ENCODE results near the gene MSI2. TPM values are rescaled to one million over a fixed set of nuclear protein-coding genes. Genes with fewer than 3 reads are reported as not detected.

MSI2 gene
- polyA plus RNA-seq, 1 experiment = 9.2 TPM

DNA sequence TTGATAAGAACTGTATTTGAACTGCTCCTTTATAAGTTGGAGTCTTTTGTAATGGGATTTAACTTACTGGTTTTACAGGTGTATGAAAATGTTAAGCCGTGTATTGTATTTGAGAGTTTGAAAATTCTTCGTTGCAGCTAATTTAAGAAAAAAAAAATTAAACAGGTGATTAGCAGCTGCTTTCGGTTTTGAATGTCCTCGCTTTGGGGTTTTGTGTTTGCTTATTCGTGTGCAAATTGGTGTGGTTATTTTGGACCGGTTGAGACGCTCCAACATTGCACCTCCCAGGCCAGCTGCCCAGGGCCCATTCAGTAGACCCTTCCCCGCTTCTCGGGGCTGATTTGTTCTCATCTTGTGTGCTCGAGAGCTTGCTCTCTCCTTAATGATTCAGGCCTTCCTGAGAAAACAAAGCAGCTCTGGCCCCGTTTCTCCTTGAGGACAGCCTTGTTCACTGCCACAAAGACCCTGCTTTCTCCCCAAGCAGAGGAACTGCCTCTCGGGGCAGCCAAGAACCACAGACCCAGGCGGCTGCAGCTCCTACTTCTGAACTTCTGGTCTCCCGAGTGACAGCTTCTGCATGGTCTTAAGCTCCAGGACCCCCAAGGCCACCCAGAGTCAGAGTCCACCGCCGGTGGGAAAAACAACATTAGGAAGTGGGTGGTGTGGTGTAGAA, 100.5 kb downstream of the MSI2 start:
- ChIA-PET POLR2A (no interaction called here), CTCF (no interaction called here)
- Histone ChIP-seq H3K4me3 (ENCODE audit: low read depth, low read length) (no peak overlapping the region), H3K36me3 (ENCODE audit: control insufficient read depth, insufficient read depth, low read length) (no peaks in the 10 kb centered on the region), H3K27me3 (ENCODE audit: control insufficient read depth, insufficient read depth, low read length) (no peaks in the 10 kb centered on the region)
- no peak for DNase-seq (ENCODE audit: low read depth)
- TF ChIP-seq, protein P1, sequence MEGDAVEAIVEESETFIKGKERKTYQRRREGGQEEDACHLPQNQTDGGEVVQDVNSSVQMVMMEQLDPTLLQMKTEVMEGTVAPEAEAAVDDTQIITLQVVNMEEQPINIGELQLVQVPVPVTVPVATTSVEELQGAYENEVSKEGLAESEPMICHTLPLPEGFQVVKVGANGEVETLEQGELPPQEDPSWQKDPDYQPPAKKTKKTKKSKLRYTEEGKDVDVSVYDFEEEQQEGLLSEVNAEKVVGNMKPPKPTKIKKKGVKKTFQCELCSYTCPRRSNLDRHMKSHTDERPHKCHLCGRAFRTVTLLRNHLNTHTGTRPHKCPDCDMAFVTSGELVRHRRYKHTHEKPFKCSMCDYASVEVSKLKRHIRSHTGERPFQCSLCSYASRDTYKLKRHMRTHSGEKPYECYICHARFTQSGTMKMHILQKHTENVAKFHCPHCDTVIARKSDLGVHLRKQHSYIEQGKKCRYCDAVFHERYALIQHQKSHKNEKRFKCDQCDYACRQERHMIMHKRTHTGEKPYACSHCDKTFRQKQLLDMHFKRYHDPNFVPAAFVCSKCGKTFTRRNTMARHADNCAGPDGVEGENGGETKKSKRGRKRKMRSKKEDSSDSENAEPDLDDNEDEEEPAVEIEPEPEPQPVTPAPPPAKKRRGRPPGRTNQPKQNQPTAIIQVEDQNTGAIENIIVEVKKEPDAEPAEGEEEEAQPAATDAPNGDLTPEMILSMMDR (IDR thresholded peaks at IDR 0.05; ENCODE audit: insufficient read depth, low read depth, low read length) = no peak

DNA sequence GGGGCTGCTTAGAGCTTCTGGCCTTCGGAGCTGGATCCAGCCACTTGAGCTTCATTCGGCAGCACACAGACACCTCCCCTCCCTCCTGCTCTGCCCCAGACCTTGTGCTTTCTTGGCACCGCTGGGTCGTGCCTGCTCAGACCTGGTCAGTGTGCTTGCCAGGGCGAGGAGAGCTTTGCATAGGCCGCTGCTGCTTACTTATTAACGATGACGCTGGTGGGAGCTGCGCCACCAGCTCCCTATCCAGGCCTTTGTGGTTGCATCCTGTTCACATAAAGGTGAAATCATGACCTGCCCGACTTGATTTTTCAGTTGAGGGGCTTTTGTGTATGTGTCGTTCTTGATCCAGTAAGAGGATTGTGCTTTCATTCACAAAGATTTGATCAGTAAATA, 101.1 kb downstream of the MSI2 start:
- POLR2A ChIA-PET = no interaction called here
- TF ChIP-seq, protein P1 (IDR thresholded peaks at IDR 0.05; ENCODE audit: insufficient read depth, low read depth, low read length) = no peak
- CTCF ChIA-PET = interaction anchor here (0.6 kb wide), 1 partner anchor 199 kb away, joined by 3 read pairs; no protein-coding TSS in a partner anchor
- Histone ChIP-seq H3K4me3 (ENCODE audit: low read depth, low read length) (no peak overlapping the region), H3K27me3 (ENCODE audit: control insufficient read depth, insufficient read depth, low read length) (no peaks in the 10 kb centered on the region), H3K36me3 (ENCODE audit: control insufficient read depth, insufficient read depth, low read length) (no peaks in the 10 kb centered on the region)
- no peak for DNase-seq (ENCODE audit: low read depth)

DNA sequence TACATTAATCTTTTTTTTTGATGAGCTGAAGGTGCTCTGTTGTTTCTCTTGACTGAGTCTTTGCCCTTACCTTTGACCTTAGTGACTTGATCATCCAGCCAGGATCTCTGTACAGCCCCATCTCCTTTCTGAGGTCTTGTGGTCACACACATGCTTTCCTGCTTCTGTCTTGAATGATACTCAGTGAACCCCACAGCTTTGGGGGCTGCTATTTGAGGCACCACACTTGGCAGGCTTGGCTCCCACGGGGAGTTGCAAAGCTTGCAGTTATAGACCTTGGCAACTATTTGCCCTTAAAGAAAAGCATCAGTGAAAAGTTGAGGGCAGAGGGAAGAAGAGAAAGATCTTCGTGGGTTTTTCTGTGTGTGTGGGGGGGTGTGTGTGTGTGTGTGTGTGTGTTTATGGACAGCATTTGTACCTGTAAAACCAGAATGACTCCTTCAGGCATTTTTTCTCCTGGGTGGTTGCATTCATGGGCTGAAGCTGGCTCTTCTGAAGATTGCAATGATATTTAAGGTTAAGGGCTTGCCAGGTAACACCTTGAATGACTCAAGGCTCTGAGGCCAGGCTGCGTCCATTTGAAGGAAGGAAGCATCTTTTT, 101.6 kb downstream of the MSI2 start:
- H3K27me3 ChIP-seq (ENCODE audit: control insufficient read depth, insufficient read depth, low read length) = no peaks in the 10 kb centered on the region
- POLR2A ChIA-PET = no interaction called here
- CTCF ChIA-PET = interaction anchor here (0.6 kb wide), 1 partner anchor 199 kb away, joined by 3 read pairs; no protein-coding TSS in a partner anchor
- H3K4me3 ChIP-seq (ENCODE audit: low read depth, low read length) = no peak overlapping the region
- H3K36me3 ChIP-seq (ENCODE audit: control insufficient read depth, insufficient read depth, low read length) = no peaks in the 10 kb centered on the region
- TF ChIP-seq, protein P1 (IDR thresholded peaks at IDR 0.05; ENCODE audit: insufficient read depth, low read depth, low read length) = no peak
- DNase-seq (ENCODE audit: low read depth) = no peak

DNA sequence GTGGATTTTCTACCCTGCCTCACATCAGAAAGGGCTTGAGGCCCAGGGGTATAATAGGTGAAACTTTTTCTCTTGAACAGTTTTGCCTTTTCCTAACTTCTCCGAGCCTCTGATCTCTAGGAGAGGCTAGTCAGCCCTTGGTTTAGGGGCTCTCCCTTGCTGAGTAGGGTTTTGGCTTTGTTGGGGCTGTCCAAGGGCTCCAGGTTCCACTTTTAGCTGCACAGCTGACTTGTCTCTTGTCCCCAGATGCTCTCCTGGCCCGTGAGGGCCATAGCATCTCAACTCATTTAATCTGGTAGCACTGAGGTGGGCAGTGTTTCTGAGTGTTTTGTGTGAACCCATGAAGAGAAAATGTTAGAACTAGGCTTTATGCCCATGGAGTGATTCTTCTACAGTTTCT, 103.9 kb downstream of the MSI2 start:
- no peaks in the 10 kb centered on the region for H3K27me3 ChIP-seq (ENCODE audit: control insufficient read depth, insufficient read depth, low read length)
- no peaks in the 10 kb centered on the region for H3K36me3 ChIP-seq (ENCODE audit: control insufficient read depth, insufficient read depth, low read length)
- no peak for DNase-seq (ENCODE audit: low read depth)
- H3K4me3 ChIP-seq (ENCODE audit: low read depth, low read length) = no peak overlapping the region
- ChIA-PET CTCF (interaction anchor here (0.9 to 1.6 kb wide), 2 partner anchors 117 to 237 kb away, joined by 4 to 5 read pairs; no protein-coding TSS in a partner anchor), POLR2A (no interaction called here)
- TF ChIP-seq, protein P1 (IDR thresholded peaks at IDR 0.05; ENCODE audit: insufficient read depth, low read depth, low read length) = no peak

DNA sequence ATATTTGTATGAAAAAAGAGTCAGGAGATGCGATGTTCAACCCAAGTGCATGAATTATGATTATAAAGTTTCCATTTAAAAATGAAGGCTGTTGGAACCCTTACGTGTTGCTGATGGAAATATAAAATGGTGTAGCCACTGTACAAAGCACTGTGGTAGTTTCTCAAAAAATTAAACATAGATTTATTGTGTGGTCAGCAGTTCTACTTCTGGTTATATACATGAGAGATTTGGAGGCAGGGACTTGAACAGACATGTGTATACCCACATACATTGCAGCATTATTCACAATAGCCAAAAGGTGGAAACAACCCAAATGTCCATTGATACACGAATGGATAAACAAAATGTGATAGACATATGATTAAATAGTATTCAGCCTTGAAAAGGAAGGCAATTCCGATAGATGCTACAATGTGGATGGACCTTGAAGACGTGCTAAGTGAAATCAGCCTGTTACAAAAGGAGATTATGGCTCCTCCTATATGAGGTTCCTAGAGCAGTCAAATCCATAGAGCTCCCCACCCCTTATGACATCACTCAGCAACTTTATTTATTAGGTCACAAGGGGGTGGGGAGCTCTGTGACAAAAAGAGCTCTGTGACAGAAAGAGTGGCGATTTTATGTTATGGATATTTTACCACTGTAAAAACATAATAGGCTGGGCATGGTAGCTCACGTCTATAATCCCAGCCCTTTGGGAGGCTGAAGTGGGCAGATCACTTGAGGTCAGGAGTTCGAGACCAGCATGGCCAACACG, 106.7 kb downstream of the MSI2 start:
- ChIA-PET CTCF (no interaction called here), POLR2A (no interaction called here)
- no peaks in the 10 kb centered on the region for H3K27me3 ChIP-seq (ENCODE audit: control insufficient read depth, insufficient read depth, low read length)
- H3K36me3 ChIP-seq (ENCODE audit: control insufficient read depth, insufficient read depth, low read length) = no peaks in the 10 kb centered on the region
- TF ChIP-seq, protein P1 (IDR thresholded peaks at IDR 0.05; ENCODE audit: insufficient read depth, low read depth, low read length) = no peak
- H3K4me3 ChIP-seq (ENCODE audit: low read depth, low read length) = no peak overlapping the region
- DNase-seq (ENCODE audit: low read depth) = no peak
